OCI-LY3 (cell line): ENCODE results near the gene SMYD5.

Source experiments
- CTCF ChIP-seq: fragments of 200-600, 300-600 bp; sonication (generic); IDR thresholded peaks from 2 replicates; pipeline ENCODE4 v1.5.1; 2014; ENCODE audit warnings: antibody characterized with exemption, low read length, low read depth
- EZH2phosphoT487 ChIP-seq: fragments of 200-600 bp; shearing (Covaris generic); IDR thresholded peaks from 2 replicates; pipeline ENCODE4 v1.6.1; 2018; ENCODE audit warnings: antibody characterized with exemption, mixed run types, low read depth

GRCh38 chr2:73235315-73236028 lies 21.4 kb downstream of the SMYD5 start:
- TF ChIP-seq CTCF (no peak), EZH2phosphoT487 (no peak)
